AG04449 (cell line): ENCODE measurements around the gene RAD54L2.
"Not testable (repeated sequence)": the region's sequence is repeated elsewhere in the genome, so short reads cannot be mapped to it uniquely, and the experiment has no call there.

Source experiments
- CTCF ChIA-PET: fragments of 350-600 bp; formaldehyde crosslinking; extraction: SDS; loops from one replicate; lab custom pipeline; 2021; ENCODE audit warnings: antibody characterized with exemption; lab: Yijun Ruan, JAX
- POLR2A ChIA-PET: fragments of 400-600, 350-600 bp; formaldehyde crosslinking; extraction: SDS; loops from one replicate; lab custom pipeline; 2020; ENCODE audit warnings: antibody characterized with exemption, inconsistent platforms; lab: Yijun Ruan, JAX
- DNase-seq: peaks from one replicate; pipeline ENCODE4 v3.0.0-alpha.2; 2010; ENCODE audit warnings: low read depth, low spot score
- H3K4me3 ChIP-seq: 2 replicates; pipeline ENCODE4 v1.5.1; 2011; ENCODE audit warnings: low read depth, mild to moderate bottlenecking, control low read depth, low read length
- TF ChIP-seq, protein P1 (sequence below): IDR thresholded peaks from one replicate; pipeline ENCODE4 v1.5.1; 2011; ENCODE audit warnings: mild to moderate bottlenecking, moderate library complexity, low read length, control low read depth, inconsistent platforms; ENCODE audit not compliant: insufficient read depth; ENCODE audit errors: missing control alignments

Gene RAD54L2

DNA sequence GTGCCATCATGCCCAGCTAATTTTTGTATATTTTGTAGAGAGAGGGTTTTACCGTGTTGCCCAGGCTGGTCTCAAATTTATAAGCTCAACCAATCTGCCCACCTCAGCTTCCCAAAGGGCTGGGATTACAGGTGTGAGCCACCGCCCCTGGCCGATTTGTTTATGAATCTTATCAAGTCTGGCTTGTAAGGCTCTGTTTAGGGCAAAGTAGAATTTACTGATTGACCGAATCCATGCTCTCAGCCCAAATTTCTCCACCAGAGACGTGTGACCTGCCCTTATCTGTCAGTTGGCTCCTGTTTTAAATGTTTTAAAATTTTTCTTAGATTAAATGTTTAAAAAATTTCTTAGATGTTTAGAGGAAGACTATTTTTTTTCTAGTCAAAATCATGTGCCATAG lies 19.5 kb downstream of the RAD54L2 start:
- POLR2A ChIA-PET, result no interaction called here
- CTCF ChIA-PET, result interaction anchor here (2.1 kb wide), 1 partner anchor 10 kb away, joined by 6 read pairs; no protein-coding TSS in a partner anchor
- TF ChIP-seq, protein P1, sequence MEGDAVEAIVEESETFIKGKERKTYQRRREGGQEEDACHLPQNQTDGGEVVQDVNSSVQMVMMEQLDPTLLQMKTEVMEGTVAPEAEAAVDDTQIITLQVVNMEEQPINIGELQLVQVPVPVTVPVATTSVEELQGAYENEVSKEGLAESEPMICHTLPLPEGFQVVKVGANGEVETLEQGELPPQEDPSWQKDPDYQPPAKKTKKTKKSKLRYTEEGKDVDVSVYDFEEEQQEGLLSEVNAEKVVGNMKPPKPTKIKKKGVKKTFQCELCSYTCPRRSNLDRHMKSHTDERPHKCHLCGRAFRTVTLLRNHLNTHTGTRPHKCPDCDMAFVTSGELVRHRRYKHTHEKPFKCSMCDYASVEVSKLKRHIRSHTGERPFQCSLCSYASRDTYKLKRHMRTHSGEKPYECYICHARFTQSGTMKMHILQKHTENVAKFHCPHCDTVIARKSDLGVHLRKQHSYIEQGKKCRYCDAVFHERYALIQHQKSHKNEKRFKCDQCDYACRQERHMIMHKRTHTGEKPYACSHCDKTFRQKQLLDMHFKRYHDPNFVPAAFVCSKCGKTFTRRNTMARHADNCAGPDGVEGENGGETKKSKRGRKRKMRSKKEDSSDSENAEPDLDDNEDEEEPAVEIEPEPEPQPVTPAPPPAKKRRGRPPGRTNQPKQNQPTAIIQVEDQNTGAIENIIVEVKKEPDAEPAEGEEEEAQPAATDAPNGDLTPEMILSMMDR, result no peak

DNA sequence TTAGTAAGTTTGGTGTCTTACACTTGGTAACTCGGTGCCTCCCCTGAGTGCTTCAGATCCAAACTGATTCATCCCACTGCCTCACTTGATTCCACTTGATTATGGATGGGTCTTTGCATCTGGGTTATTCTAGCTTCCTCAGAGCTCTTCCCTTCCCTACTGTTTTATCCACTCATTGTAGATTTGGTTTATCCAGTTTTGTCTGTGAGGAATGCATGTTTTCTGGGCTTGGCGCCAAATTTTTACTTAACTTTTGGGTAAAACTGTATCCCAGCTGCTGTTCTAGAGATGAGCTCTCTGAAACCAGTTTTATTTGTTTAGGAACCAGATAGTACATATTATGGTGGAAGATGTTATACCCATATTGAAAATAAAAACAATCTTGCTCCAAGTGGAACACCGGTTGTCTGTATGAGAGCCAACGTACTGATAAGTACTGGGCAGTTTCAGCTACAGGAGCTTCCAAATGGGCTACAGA lies 20.9 kb downstream of the RAD54L2 start:
- TF ChIP-seq, protein P1, result no peak
- H3K4me3 ChIP-seq, result no peak overlapping the region
- CTCF ChIA-PET, result interaction anchor here (0.7 to 2.1 kb wide), 7 partner anchors 8 to 123 kb away, joined by 3 to 6 read pairs (median 3); no protein-coding TSS in a partner anchor
- DNase-seq, result peak; percentile 56
- POLR2A ChIA-PET, result interaction anchor here (0.6 kb wide), 1 partner anchor 1113 kb away, joined by 3 read pairs; no protein-coding TSS in a partner anchor

More for the DNA sequence above, 19.5 kb downstream of the RAD54L2 start:
- no peak overlapping the region for H3K4me3 ChIP-seq
- DNase-seq, result no peak

DNA sequence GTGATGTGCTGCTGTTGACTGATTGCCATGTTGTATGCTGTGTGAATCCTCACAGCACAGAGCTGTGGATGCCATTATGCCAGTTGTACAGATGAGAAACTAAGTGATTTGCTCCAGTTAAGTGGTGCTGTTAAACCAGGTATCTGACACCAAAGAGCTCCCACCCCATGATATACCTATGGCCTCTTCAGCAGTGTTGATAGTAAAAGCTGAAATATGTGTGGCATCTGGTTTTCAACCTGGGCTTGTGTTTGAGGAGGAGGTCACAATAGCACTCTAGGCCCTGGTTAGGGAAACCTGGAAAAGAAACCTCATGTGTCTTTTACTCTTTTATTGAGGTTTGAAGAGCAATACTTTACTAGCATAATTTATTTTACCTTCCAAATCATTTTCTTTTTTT lies 21.4 kb downstream of the RAD54L2 start:
- ChIA-PET POLR2A (no interaction called here), CTCF (interaction anchor here (0.9 to 2.1 kb wide), 5 partner anchors 8 to 122 kb away, joined by 3 to 6 read pairs (median 3); no protein-coding TSS in a partner anchor)
- TF ChIP-seq, protein P1, result no peak
- H3K4me3 ChIP-seq, result no peak overlapping the region
- no peak for DNase-seq

DNA sequence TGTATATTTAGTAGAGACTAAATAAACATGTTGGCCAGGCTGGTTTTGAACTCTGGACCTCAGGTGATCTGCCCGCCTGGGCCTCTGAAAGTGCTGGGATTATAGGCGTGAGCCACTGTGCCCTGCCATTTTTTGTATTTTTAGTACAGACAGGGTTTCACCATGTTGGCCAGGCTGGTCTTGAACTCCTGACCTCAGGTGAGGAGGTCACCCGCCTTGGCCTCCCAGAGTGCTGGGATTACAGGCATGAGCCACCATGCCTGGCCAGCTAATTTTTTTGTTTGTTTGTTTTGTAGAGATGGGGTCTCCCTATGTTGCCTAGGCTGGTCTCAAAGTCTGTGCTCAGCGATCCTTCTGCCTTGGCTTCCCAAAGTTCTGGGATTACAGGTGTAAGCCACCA lies 23.9 kb downstream of the RAD54L2 start:
- H3K4me3 ChIP-seq, DNase-seq, POLR2A ChIA-PET, CTCF ChIA-PET: not testable (repeated sequence)

DNA sequence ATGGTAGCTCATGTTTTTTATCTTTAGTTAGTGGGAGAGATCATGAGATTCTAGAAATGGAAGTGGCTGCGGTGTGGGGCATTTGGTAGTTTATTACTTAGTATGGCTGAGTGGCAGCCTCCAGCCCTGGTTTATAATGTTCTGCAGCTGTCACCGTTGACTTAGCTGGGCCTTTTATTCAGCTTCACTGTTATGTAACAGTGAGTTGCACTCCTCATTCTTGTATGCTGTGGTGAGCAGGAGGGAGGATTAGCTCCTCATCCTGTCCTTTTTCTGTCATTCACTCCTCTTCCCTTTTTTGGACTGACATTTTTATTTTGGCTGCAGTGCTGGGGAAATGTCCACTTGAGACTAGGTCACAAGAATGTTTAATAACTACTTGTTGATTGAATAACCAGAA lies 29.5 kb downstream of the RAD54L2 start:
- CTCF ChIA-PET, result interaction anchor here (0.8 to 1.8 kb wide), 5 partner anchors 9 to 101 kb away, joined by 3 to 6 read pairs (median 4); no protein-coding TSS in a partner anchor
- TF ChIP-seq, protein P1, result no peak
- no peak for DNase-seq
- no peak overlapping the region for H3K4me3 ChIP-seq
- POLR2A ChIA-PET, result no interaction called here

DNA sequence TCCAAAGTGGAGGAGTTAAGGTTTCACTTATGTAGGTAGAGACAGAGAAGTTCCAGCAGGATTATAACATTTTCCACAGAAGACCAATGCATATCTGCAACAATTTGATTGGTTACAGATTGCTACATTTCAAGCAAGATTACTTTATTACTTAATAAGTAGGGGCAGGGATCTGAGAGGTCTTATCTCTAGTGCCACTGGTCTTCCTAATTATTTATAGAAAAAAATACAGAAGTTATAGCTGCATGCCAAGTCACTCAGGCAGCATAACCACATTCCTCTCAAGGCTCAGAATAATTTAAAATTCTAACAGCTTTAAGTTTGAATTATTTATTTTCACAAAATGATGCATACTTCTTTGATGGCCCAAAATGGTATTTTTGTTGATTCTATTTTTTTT lies 30.5 kb downstream of the RAD54L2 start:
- ChIA-PET POLR2A (no interaction called here), CTCF (no interaction called here)
- TF ChIP-seq, protein P1, result no peak
- H3K4me3 ChIP-seq, result no peak overlapping the region
- DNase-seq, result no peak

DNA sequence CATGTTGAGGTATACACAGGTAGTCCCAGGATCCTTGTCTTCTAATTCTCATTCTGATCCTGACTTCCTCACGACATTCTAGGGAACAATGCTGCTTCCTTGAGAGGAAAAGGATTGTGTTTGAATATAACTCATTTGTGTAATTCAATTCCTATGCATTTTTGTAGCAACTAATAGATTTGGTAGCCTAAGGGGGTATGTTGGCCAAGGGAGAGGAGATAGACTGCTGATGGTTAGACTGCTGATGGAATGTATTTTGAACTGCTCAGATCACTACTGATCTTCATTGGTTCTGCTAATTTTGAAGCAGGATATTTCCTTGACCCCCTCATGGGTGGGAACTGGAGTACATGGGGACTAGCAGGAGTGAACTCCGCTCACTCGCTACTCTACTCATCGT lies 39.7 kb downstream of the RAD54L2 start:
- H3K4me3 ChIP-seq, result no peak overlapping the region
- POLR2A ChIA-PET, result no interaction called here
- TF ChIP-seq, protein P1, result no peak
- DNase-seq, result no peak
- CTCF ChIA-PET, result no interaction called here
